ENCODE results near the gene RNF144A.

The RNF144A gene

GRCh38 chr2:7022492-7023385 lies 105.5 kb downstream of the RNF144A start:
- DNase-seq (ENCODE audit: low read depth): no peak

GRCh38 chr2:7023542-7023941 lies 106.3 kb downstream of the RNF144A start:
- no peak for DNase-seq (ENCODE audit: low read depth)

- DNase-seq (ENCODE audit: low read depth): no peak
These were observed 107.0 kb downstream of the RNF144A start for GRCh38 chr2:7024261-7024660.

- no peak for DNase-seq (ENCODE audit: low read depth)
These were observed 107.9 kb downstream of the RNF144A start for GRCh38 chr2:7025082-7025481.

GRCh38 chr2:7026742-7027141 lies 109.5 kb downstream of the RNF144A start:
- DNase-seq (ENCODE audit: low read depth): no peak

- DNase-seq (ENCODE audit: low read depth): no peak
These were observed 110.2 kb downstream of the RNF144A start for GRCh38 chr2:7027411-7027810.

- DNase-seq (ENCODE audit: low read depth): no peak
These were observed 110.9 kb downstream of the RNF144A start for GRCh38 chr2:7027956-7028655.

GRCh38 chr2:7028846-7029245 lies 111.6 kb downstream of the RNF144A start:
- no peak for DNase-seq (ENCODE audit: low read depth)

GRCh38 chr2:7029291-7030059 lies 112.3 kb downstream of the RNF144A start:
- DNase-seq (ENCODE audit: low read depth): no peak

GRCh38 chr2:7030810-7031209 lies 113.6 kb downstream of the RNF144A start:
- DNase-seq (ENCODE audit: low read depth): no peak

GRCh38 chr2:7031547-7032245 lies 114.5 kb downstream of the RNF144A start:
- DNase-seq (ENCODE audit: low read depth): peak; percentile 6

GRCh38 chr2:7032371-7032770 lies 115.2 kb downstream of the RNF144A start:
- DNase-seq (ENCODE audit: low read depth): no peak

- no peak for DNase-seq (ENCODE audit: low read depth)
These were observed 116.1 kb downstream of the RNF144A start for GRCh38 chr2:7033136-7033960.

GRCh38 chr2:7034303-7034702 lies 117.1 kb downstream of the RNF144A start:
- no peak for DNase-seq (ENCODE audit: low read depth)

- DNase-seq (ENCODE audit: low read depth): no peak
These were observed 118.7 kb downstream of the RNF144A start for GRCh38 chr2:7035884-7036283.

- DNase-seq (ENCODE audit: low read depth): peak; percentile 22
These were observed 120.4 kb downstream of the RNF144A start for GRCh38 chr2:7037340-7038333.

- no peak for DNase-seq (ENCODE audit: low read depth)
These were observed 123.3 kb downstream of the RNF144A start for GRCh38 chr2:7040547-7040946.

- DNase-seq (ENCODE audit: low read depth): no peak
These were observed 124.2 kb downstream of the RNF144A start for GRCh38 chr2:7041421-7041820.

- DNase-seq (ENCODE audit: low read depth): no peak
These were observed 126.5 kb downstream of the RNF144A start for GRCh38 chr2:7043690-7044089.
